ENCODE measurements around the gene SMG1.
"Not testable (repeated sequence)": the region's sequence is repeated elsewhere in the genome, so short reads cannot be mapped to it uniquely, and the experiment has no call there.

Gene SMG1

DNA sequence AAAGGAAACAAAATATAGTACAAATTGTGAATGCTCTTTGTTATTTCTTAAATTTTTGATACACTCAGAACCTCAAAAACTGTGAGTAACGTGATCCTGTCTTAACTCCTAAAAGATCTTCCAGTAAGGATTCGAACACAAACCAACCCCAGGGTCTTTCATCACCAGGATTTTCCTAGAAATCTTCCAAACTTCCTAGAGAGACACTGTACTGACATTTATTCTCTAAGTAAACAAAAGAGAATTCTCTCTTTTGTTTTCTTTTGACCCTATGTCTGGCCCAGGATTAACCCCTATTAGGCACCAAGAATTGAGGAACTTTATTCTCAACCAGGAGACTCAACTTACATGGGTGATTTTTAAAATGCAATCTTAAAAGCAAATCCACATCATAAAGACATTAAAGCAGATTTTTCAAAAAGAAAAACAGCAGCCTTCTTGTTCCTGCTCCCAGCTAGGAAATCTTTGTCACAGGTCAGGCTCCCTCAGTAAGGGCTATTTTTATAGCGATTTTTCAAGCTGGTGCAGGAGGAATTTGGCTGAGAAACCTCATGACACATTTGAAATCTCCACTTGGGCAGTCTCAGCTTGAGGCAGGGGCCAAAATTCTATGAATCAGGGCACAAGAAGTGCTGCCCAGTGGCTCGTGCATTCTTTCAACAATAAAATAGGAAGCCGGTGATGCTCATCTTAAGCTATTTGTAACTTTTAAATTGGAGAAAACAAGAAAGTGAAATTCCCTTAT is 6.2 kb upstream of the SMG1 start:
- DNase-seq, result no peak

DNA sequence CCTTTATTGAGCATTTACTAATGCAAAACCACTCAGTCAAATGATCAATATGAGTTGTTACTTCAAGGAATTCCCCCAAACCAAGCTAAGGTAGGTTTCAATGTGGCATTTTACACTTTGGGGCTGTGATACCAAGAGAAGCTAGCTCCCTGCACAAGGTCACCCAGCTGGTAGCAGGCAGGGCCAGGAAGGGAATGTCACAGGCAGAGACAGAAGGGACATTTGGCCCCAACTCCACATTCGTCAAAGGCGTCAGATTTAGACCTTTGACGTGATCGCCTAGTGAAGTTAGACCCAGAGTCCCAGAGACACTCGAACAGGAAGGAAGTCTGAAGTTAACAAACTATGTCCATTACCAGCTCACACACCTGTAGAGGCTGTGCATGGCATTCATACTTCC is 5.5 kb upstream of the SMG1 start:
- DNase-seq, result no peak

DNA sequence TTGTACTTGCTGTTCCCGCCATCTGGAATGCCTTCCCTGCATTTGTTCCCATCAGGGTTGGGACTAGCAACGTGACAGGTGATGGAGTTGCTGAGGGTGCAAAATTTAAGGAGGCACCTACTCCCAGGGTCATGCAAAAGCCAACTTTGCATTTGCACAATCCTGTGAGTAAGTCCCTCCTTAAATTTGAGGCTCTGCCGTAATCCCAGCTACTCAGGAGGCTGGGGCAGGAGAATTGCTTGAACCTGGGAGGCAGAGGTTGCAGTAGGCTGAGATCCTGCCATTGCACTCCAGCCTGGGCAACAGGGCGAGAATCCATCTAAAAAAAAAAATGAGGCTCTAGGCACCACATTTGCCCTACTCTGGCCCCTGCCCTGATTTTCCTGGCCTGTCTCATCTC is 3.9 kb upstream of the SMG1 start:
- not testable (repeated sequence) for DNase-seq

DNA sequence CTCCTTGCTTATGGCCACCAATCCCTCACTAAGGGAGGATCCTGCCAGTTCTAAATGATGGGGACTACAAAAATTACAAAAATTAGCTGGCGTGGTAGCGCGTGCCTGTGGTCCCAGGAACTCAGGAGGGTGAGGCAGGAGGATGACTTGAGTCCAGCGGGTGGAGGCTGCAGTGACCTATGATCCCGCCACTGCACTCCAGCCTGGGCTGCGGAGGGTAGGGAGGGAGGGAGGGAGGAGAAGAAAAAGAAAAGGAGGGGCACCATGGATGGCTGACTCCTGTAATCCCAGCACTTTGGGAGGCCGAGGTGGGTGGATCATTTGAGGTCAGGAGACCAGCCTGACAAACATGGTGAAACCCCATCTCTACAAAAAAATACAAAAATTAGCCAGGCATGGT is 1.9 kb upstream of the SMG1 start:
- not testable (repeated sequence) for DNase-seq

DNA sequence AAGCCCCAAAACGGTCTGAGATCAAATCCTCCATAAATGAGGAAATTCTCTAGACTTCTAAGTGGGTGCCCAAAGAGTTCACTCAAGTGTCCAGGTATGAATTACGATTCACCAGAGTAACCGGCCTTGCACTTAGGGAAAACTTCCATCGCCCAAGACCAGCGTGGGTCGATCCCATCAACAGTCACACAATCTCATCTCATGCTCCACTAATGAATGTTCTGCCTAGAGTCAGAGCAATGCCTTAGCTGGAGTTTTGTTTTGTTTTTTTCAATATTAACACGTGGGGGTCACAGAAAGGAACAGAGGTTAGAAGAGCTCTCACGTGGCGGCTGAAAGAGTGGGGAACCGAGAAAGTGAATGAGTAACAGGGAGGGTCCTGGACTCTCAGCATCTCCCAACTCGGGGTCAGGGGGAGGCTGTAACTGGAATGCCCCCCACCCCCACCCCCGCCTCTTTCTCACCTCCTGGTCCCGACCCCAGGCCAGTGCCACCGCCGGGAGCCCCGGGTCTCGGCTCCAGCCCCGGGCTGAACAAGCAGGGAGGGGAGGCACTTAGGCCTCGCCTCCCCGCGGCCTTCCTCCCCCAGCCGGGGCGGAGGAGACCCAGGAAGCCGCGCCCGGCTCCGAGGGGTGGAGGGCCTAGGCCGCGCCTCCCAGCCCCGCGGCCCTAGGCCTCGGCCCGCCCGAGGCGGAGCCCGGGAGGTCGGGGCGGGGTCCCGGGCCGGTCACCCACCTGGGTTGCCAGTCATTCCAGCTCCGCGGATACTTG is 808 bp downstream of the SMG1 start:
- DNase-seq, result peak; percentile 51

DNA sequence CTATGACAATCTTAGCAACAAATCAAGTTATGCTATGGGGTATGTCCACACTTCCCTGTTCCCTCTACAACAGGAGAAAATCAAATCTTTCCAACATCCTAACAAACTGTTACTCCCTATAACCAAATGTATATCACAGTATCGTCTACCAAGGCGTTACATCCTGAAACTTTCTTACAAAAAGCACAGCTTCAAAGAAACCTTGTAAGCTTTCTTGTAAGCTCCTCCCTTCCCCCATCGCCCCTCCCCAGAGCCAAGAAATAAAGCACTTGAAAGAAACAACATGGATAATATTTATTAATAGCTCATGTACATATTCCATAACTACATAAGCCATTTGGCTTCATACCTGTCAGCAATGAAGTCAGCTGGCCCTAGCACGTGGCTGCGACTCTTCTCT is 2.3 kb downstream of the SMG1 start:
- not testable (repeated sequence) for DNase-seq

DNA sequence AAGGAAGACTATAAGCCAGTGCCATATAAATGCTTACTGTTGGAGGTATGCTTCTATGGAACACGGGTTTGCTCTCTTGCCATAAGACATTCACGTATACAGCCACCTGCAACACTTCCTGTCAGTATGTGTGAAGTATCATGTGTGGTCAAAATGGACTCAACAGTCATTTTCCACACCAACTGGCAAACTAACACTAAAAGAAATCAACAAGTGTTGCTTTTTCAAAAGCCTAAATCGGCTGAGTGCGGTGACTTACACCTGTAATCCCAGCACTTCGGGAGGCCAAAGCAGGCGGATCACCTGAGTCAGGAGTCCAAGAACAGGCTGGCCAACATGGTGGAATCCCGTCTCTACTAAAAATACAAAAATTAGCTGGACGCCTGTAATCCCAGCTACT is 3.1 kb downstream of the SMG1 start:
- DNase-seq, result not testable (repeated sequence)

DNA sequence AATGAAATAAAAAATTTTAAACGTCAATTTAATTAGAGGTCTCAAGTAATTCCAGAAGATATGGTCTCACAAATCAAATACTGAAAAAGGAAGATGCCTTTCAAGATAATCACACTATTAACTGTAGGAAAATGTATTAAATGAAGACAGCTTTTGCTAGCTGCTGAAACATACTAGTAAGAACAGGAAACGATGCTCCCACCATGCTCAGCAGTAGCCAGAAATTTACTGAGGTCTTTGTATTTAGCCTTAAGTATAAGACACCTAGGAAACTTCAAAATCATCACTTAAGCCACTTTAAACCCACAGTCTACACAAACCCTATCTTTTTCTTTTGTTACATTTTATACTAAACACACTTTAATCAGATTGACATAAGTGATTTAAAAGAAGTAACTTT is 16.6 kb downstream of the SMG1 start:
- DNase-seq, result not testable (repeated sequence)

DNA sequence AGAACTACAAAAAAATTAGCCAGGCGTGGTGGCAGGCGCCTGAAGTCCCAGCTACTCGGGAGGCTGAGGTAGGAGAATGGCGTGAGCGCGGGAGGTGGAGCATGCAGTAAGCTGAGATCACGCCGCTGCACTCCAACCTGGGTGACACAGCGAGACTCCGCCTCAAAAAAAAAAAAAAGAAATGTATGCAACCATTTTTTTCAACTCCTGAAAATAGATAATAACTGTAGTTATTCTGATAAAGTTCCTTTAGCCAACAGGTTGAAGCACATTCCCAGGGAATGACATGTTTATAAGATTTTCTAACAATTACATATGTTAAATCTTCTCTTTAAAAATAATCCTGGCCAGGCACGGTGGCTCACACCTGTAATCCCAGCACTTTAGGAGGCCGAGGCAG is 17.5 kb downstream of the SMG1 start:
- not testable (repeated sequence) for DNase-seq

DNA sequence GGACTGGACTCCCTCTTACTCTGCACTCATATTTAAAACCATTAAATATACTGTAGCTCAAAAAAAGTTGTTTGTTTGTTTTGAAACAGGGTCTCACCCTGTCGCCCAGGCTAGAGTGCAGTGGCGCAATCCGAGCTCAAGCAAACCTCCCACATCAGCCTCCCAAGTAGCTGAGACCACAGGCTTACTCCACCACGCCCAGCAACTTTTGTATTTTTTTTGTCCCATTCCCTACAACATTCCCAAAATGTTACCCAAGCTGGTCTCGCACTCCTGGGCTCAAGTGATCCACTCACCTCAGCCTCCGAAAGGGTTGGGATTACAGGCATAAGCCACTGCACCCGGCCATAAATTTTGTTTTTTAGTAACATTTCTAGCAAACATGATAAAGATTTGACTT is 23.4 kb downstream of the SMG1 start:
- not testable (repeated sequence) for DNase-seq

DNA sequence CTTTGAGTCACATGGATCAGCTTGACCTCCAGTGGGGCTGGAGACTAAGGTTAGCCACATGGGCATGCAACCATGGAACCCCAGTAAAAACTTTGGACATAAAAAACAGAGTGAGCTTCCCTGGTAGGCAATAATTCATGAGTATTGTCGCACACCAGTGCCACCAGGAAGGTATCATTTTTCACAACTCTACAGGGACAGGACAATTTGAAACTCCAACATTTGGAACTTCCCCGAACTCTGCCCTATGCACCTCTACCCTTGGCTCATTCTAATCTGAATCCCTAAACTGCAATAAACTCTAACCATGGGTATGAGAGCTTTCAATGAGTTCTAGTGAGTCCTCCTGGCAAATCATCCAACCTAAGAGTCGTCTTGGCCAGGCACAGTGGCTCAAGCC is 24.2 kb downstream of the SMG1 start:
- DNase-seq, result not testable (repeated sequence)

DNA sequence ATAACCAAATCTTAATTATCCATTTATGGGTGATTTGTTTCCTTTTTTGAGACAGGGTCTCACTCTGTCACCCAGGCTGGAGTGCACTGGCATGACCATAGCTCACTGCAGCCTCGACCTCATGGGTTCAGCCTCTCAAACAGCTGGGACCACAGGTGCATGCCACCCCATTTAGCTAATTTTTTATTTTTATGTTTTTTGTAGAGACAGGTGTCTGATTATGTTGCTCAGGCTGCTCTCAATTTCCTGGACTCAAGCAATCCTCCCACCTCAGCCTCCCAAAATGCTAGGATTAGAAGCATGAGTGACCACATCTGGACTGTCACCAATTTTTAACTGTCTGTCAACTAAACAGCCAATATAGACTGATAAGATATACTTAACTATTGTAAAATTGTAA is 25.0 kb downstream of the SMG1 start:
- DNase-seq, result not testable (repeated sequence)

DNA sequence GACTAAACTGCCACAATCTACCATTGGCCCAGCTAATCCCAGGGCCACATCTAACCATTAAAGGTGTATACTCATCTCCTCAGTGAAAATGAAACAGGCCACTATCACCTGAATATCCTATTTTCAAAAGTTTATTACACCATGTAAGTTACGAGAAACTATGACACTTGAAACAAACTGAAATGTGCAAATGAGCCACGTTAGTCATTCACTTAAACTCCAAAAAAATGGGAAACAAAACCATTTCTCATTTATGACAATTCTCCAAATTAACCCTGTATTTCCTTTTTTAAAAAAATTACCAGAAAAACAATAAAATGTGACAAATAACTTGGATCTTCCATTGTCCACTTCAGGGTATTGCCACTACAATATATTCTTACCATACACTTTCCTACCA is 41.8 kb downstream of the SMG1 start:
- not testable (repeated sequence) for DNase-seq

DNA sequence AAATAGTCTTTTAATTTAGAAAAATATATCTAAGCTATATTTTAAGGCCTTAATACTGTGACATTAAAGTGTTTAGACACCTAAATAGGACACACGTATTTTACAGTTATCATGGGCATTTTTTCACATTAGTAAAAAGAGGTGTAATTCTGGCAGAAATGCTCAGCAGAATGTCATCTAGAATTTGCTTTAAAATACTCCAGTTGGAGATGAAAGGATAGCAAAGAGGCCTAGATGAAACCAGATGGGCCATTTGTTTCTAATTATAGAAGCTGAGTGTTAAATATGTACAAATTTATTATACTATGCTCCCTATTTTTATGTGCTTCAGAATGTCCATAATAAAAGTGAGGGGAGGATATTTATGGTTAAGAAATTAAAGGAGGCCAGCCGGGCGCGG is 48.5 kb downstream of the SMG1 start:
- DNase-seq, result not testable (repeated sequence)

DNA sequence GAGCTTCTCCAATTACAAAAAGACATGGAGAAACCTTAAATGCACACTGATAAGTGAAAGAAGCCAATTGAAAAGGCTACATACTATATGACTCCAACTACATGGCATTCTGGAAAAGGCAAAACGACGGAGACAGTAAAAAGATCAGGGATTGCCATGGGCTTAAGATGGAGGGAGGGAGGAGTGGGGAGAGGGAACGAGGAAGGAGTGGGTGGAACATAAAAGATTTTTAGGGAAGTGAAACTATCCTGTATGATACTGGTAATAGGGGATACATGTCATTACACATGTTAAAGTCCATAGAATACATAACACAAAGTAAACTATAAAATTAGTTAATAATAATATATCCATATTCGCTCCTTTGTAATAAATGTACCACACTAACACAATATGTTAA is 48.9 kb downstream of the SMG1 start:
- DNase-seq, result not testable (repeated sequence)

DNA sequence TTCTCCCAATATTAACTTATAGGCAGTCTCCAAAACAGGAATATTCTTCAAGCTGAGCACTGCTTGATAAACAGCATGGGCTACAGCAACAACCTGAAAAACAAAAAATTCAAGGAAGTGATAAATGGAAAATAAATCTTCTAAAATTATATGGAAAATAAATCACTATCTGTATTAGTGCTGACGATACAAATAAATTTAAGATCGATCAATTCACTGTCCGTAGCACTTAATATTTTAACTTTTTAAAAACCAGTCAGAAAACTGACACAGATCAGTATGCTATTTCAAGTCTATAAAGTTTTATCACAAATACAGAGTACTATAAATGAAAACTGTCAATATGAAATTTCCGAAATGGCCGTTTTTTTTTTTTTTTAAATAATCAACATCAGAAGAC is 49.9 kb downstream of the SMG1 start:
- DNase-seq, result not testable (repeated sequence)

DNA sequence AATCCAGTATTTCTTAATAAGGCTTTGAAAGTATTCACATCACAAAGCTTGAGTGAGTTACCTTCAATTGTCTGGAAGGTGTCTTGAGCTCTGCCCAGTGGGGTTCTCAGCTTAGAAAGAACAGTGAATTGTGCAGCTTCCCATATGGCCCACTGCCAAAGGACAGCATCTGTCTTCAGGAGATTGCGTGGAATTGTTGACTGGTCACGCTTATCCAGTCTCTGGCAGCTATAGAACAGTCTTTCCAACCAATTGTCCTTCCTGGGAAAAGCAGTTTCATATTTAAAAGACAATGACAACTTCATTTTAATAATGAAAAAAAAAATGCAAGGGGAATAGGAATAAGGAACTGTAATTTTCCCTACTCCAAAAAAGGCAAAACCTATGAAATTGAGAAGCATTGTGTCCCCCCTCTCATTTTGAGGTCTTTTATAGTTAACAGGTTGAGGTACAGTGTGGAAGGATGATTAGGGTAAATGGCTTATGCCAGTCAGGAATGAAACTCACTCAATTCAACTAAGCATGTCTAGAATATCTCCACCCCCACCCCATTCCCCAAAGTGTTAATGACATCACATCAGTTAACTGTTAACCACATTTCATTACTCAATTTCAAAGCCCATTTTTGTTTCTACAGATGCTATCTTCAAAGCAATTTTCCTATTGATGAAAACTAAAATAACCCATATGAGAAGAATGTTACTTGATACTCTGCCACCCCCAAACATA is 57.0 kb downstream of the SMG1 start:
- DNase-seq, result not testable (repeated sequence)

DNA sequence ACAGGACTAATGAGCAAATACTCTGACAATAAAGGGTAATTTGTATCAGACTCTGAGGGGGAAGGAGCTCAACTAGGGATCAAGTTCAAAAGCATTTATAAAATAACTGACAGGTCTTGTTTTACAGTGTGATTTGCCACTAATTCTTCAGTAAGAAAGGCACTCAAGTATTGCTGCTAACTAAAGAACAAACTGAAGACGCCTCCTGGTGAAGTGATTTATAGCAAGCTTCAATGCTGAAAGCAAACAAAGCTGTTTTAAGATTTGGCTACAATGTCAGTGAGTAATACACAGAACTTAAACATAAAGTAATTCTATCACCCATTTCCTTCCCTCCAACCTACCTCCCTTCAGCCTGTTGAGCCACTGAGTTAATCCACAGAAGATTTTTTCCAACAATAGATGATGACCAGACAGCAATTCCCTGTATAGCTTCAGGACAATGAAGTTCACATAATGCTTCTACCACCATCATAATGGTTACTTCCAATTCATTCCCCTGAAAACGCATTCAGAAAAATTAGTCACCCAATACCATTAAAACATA is 59.9 kb downstream of the SMG1 start:
- DNase-seq, result not testable (repeated sequence)

DNA sequence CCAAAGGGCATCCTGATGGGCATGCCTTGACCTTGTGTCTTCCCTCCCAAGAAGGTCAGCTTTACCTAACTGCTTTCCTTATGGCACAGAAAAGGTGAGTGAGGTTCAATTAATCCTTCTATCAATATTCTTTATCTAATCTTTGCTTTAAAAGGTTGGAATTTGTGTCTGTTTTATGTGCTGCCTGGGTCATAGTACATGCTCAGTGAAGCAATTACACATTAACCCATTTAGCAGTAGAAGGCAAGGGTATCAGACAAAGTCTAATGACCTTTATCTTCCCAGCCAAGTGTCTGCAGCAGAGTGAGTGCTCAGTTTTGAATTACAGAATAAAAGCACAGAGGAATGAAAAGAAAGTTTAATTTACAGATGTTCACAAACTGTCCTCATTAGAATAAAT is 63.3 kb downstream of the SMG1 start:
- not testable (repeated sequence) for DNase-seq

DNA sequence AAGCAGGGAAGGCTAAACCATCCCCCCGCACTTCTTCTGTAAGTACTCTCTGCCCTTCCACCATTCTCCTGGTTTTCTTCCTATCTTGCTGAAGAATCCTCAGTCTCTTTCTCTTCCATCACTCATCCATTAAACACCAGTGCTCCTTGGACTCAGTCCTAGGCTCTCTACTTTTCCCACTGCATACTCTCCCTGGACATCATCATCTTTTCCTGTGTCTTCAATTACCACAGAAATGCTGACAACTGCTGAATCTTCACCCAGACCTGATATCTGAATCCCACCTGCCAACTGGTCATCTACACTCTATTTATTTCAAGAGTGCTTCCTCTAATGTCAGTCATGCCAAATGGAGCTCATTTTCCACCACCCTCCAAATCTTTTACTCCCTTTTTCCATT is 71.0 kb downstream of the SMG1 start:
- DNase-seq, result no peak

DNA sequence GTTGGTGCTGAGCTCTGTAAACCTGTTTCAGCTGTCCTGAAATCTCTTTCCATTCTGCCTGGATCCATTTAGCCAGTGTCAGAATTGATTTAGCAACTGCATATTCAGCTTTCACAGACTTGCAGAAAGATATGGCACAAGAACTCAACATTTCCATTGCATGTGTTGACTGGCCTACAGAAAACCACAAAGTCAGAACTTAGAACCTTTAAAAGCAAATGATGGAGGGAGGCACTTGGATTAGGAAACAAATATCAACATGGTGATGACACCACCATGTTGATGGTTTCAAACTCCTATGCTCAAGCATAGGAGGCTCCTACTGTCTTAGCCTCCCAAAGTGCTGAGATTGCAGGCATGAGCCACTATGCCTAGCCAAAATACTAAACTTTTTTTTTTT is 72.5 kb downstream of the SMG1 start:
- DNase-seq, result no peak

DNA sequence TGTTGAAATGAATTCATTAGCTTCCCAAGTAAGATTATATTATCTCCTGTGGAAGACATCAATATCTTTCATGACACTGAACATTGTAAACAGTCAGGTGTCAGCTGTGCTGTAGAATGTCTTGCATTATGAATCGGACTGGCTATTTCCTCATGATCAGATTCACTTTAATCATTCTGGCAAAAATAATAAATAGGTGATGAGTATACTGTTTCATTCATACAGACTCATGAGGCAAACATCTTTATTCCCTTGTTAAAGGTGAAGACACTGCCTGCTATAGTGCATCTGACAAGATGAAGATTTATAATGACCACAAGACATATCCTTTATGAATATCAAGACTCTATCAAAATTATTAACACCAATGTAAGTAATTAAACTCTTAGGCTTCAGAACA is 73.6 kb downstream of the SMG1 start:
- DNase-seq, result no peak

DNA sequence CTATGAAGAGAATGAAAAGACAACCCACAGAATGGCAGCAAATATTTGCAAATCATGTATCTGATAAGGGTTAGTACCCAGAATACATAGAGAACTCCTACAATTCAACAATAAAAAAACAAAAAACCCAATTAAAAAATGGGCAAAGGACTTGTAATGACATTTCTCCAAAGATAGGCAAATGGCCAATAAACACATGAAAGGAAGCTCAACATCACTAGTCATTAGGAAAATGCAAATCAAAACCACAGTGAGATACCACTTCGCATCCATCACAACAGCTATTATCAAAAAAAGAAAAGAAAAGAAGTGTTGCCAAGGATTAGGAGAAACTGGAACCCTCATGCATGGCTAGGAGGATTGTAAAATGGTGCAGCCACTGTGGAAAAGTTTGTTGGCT is 79.8 kb downstream of the SMG1 start:
- no peak for DNase-seq

Measured in right forelimb (tissue), 1 donor.